ENCODE data around the gene KREMEN1.

Gene KREMEN1

GRCh38 chr22:29197096-29197495 lies 124.3 kb downstream of the KREMEN1 start:
- H3K4me3 ChIP-seq (ENCODE audit: low read length), result no peak overlapping the region
- no peak for DNase-seq (ENCODE audit: low read depth)
- no peak for TF ChIP-seq CTCF (conservative IDR thresholded peaks at IDR 0.05; ENCODE audit: low read length)

GRCh38 chr22:29198240-29198639 lies 125.4 kb downstream of the KREMEN1 start:
- no peak overlapping the region for H3K4me3 ChIP-seq (ENCODE audit: low read length)

GRCh38 chr22:29199702-29200400 lies 127.0 kb downstream of the KREMEN1 start:
- TF ChIP-seq CTCF (conservative IDR thresholded peaks at IDR 0.05; ENCODE audit: low read length), result no peak
- no peak overlapping the region for H3K4me3 ChIP-seq (ENCODE audit: low read length)
- no peak for DNase-seq (ENCODE audit: low read depth)

More at GRCh38 chr22:29198240-29198639, 125.4 kb downstream of the KREMEN1 start:
- no peak for DNase-seq (ENCODE audit: low read depth)
- TF ChIP-seq CTCF (conservative IDR thresholded peaks at IDR 0.05; ENCODE audit: low read length), result no peak

GRCh38 chr22:29200901-29201300 lies 128.1 kb downstream of the KREMEN1 start:
- H3K4me3 ChIP-seq (ENCODE audit: low read length), result no peak overlapping the region
- no peak for DNase-seq (ENCODE audit: low read depth)
- TF ChIP-seq CTCF (conservative IDR thresholded peaks at IDR 0.05; ENCODE audit: low read length), result no peak

GRCh38 chr22:29201782-29202181 lies 128.9 kb downstream of the KREMEN1 start:
- H3K4me3 ChIP-seq (ENCODE audit: low read length), result no peak overlapping the region

GRCh38 chr22:29202212-29203192 lies 129.7 kb downstream of the KREMEN1 start:
- peak; percentile 46 for TF ChIP-seq CTCF (conservative IDR thresholded peaks at IDR 0.05; ENCODE audit: low read length)
- no peak overlapping the region for H3K4me3 ChIP-seq (ENCODE audit: low read length)
- peak; percentile 49 for DNase-seq (ENCODE audit: low read depth)

More at GRCh38 chr22:29201782-29202181, 128.9 kb downstream of the KREMEN1 start:
- no peak for DNase-seq (ENCODE audit: low read depth)
- TF ChIP-seq CTCF (conservative IDR thresholded peaks at IDR 0.05; ENCODE audit: low read length), result no peak
